ENCODE data around the gene ARHGEF18. TPM values are rescaled to one million over a fixed set of nuclear protein-coding genes. Genes with fewer than 3 reads are reported as not detected.

Gene ARHGEF18
- total and polyA plus RNA-seq, 3 donors from 2014 or later, result 17.9 to 42.7 (median 33.4) TPM

GRCh38 chr19:7333198-7334118 lies 15.3 kb upstream of the ARHGEF18 start:
- 38 to 42% methylated on average over 17 of the region's 17 CpGs for WGBS, 2 donors
- peak; percentile 91 for DNase-seq
- Histone ChIP-seq H3K4me3 (no peak overlapping the region), H3K27ac (peak overlapping the region in 1 of 2 donors; percentile 1), H3K4me1 (peaks cover 5% of the 10 kb centered on the region), H3K36me3 (ENCODE audit: low read depth, missing control alignments) (no peaks in the 10 kb centered on the region), H3K9me3 (no peaks in the 10 kb centered on the region), H3K27me3 (no peaks in the 10 kb centered on the region)
- TF ChIP-seq, protein P1, sequence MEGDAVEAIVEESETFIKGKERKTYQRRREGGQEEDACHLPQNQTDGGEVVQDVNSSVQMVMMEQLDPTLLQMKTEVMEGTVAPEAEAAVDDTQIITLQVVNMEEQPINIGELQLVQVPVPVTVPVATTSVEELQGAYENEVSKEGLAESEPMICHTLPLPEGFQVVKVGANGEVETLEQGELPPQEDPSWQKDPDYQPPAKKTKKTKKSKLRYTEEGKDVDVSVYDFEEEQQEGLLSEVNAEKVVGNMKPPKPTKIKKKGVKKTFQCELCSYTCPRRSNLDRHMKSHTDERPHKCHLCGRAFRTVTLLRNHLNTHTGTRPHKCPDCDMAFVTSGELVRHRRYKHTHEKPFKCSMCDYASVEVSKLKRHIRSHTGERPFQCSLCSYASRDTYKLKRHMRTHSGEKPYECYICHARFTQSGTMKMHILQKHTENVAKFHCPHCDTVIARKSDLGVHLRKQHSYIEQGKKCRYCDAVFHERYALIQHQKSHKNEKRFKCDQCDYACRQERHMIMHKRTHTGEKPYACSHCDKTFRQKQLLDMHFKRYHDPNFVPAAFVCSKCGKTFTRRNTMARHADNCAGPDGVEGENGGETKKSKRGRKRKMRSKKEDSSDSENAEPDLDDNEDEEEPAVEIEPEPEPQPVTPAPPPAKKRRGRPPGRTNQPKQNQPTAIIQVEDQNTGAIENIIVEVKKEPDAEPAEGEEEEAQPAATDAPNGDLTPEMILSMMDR (IDR thresholded peaks at IDR 0.05), result no peak
- TF ChIP-seq POLR2A (IDR thresholded peaks at IDR 0.05), result no peak
- intact Hi-C loops (cut with DNase I; ENCODE audit: low total_unique reads), result no loop called here

DNA sequence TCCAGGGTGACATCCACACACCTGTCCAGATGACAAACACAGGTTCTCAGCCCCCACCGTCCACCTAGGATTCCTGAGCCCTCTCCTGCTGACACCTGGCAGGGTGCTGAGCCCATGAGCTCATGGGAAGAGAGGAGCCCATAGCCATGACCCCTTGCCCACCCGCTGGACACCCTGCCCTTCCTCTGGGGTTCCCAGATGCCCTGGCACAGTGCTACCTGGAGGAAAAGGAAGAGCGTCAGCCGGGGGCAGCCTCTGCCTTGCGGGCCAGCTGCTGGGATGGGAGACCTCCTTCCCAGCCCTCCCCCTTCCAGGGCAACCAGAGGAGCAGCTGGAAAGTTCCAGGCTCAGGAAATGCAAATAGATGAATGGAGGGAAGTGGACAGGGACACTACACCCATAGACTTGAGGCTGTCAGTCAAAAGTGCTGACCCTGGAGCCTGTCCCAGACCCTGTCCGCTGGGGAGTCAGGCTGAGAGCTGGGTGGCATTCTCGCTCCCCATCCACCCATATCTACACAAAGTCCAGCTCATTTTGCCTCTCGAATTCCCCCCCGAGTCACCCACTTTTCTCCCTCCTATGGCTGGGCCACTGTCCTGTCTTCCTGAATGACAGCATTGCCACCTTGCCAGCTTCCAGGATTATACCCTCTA lies 12.3 kb upstream of the ARHGEF18 start:
- no peak overlapping the region for H3K27ac ChIP-seq
- DNase-seq, result no peak
- intact Hi-C loops (cut with DNase I; ENCODE audit: low total_unique reads), result loop anchor here (5.0 kb wide), 1 partner anchor 184 kb away; no protein-coding TSS in a partner anchor

GRCh38 chr19:7337380-7338194 lies 11.2 kb upstream of the ARHGEF18 start:
- no peaks in the 10 kb centered on the region for H3K27me3 ChIP-seq
- 82 to 86% methylated on average over 8 to 9 of the region's 12 CpGs for WGBS, 2 donors
- TF ChIP-seq, protein P1 (IDR thresholded peaks at IDR 0.05), result no peak
- no peak for TF ChIP-seq POLR2A (IDR thresholded peaks at IDR 0.05)
- H3K27ac ChIP-seq, result no peak overlapping the region
- peaks cover 9% of the 10 kb centered on the region for H3K4me1 ChIP-seq
- H3K4me3 ChIP-seq, result no peak overlapping the region
- DNase-seq, result no peak
- no peaks in the 10 kb centered on the region for H3K9me3 ChIP-seq
- no peaks in the 10 kb centered on the region for H3K36me3 ChIP-seq (ENCODE audit: low read depth, missing control alignments)
- intact Hi-C loops (cut with DNase I; ENCODE audit: low total_unique reads), result loop anchor here (5.0 kb wide), 1 partner anchor 185 kb away; no protein-coding TSS in a partner anchor

More for the DNA sequence above, 12.3 kb upstream of the ARHGEF18 start:
- peaks cover 8% of the 10 kb centered on the region for H3K4me1 ChIP-seq
- H3K9me3 ChIP-seq, result no peaks in the 10 kb centered on the region
- TF ChIP-seq POLR2A (IDR thresholded peaks at IDR 0.05), result no peak
- TF ChIP-seq, protein P1 (IDR thresholded peaks at IDR 0.05), result no peak
- no peaks in the 10 kb centered on the region for H3K27me3 ChIP-seq
- WGBS, 2 donors, result 87 to 89% methylated on average over 5 to 9 of the region's 9 CpGs
- no peak overlapping the region for H3K4me3 ChIP-seq
- no peaks in the 10 kb centered on the region for H3K36me3 ChIP-seq (ENCODE audit: low read depth, missing control alignments)

DNA sequence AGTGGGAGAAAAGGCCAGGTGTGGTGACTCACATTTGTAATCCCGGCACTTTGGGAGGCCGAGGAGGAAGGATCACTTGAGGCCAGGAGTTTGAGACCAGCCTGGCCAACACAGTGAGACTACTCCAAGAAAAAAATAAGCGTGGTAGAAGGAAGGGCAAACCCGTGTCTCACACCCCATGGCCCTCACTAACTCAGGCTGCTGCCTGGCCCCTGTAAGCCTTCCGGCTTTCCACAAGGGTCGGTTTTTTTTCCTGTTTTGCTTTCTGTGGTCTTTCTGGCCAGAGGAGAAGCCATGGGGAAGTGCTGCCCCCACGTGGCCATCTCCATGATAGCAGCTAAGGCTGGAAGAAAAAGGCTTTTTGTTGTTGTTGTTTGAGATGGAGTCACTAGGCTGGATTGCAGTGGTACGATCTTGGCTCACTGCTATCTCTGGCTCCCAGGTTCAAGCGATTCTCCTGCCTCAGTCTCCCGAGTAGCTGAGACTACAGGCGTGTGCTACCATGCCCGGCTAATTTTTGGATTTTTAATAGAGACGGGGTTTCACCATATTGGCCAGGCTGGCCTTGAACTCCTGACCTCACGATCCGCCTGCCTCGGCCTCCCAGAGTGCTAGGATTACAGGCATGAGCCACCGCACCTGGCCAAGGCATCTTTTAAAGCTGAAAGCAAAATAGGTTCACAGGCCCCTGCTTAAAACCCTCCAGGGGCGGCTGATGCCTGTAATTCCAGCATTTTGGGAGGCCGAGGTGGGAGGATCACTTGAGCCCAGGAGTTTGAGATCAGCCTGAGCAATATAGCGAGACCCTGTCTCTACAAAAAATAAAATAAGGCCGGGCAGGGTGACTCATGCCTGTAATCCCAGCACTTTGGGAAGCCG lies 7.5 kb upstream of the ARHGEF18 start:
- TF ChIP-seq POLR2A (IDR thresholded peaks at IDR 0.05), result no peak
- TF ChIP-seq, protein P1 (IDR thresholded peaks at IDR 0.05), result peak; percentile 92 to 94 (median 93)
- H3K9me3 ChIP-seq, result no peaks in the 10 kb centered on the region
- peaks cover 4% of the 10 kb centered on the region for H3K4me1 ChIP-seq
- H3K27me3 ChIP-seq, result no peaks in the 10 kb centered on the region
- no peaks in the 10 kb centered on the region for H3K36me3 ChIP-seq (ENCODE audit: low read depth, missing control alignments)
- no peak overlapping the region for H3K4me3 ChIP-seq
- peak overlapping the region; percentile 37 to 40 for H3K27ac ChIP-seq
- intact Hi-C loops (cut with DNase I; ENCODE audit: low total_unique reads), result loop anchor here (10.0 kb wide), 1 partner anchor 236 kb away; no protein-coding TSS in a partner anchor
- 34 to 44% methylated on average over 22 of the region's 22 CpGs for WGBS, 2 donors
- peak; percentile 90 for DNase-seq

Data from testis (tissue), 3 donors.